HL-60 (cell line): Measurements from ENCODE around the gene SLC4A8.

Experiments used
- CTCF ChIP-seq: IDR thresholded peaks from one replicate; pipeline ENCODE4 v1.5.1; 2011; ENCODE audit warnings: low read length, control low read depth, inconsistent platforms; ENCODE audit not compliant: insufficient read depth
- GABPA ChIP-seq: IDR thresholded peaks from 2 replicates; pipeline ENCODE4 v1.6.1; 2012; ENCODE audit warnings: low read depth
- POLR2AphosphoS5 ChIP-seq: IDR thresholded peaks from 2 replicates; pipeline ENCODE4 v1.6.1; 2012; ENCODE audit warnings: low read depth
- REST ChIP-seq: IDR thresholded peaks from 2 replicates; pipeline ENCODE4 v1.6.1; 2012; ENCODE audit warnings: low read depth; ENCODE audit not compliant: insufficient replicate concordance

GRCh38 chr12:51538599-51538998 is 114.0 kb downstream of the SLC4A8 start:
- TF ChIP-seq CTCF (no peak), POLR2AphosphoS5 (no peak), REST (no peak), GABPA (no peak)
